ENCODE data around the gene GALNT6.

Gene GALNT6

DNA sequence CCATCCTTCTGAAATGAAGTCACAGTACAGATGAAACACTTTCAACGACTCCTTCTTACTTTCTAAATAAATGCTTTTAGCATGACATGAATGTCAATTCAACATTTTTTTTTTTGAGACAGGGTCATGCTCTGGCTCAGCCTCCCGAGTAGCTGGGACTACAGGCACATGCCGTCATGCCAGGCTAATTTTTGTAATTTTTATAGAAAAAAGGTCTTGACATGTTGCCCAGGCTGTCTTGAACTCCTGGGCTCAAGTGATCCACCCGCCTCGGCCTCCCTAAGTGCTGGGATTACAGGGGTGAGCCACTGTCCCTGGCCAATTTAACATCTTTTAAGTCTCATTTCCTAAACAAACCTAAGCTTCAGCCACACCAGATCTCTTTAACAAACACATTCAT lies 16.4 kb downstream of the GALNT6 start:
- no peak for DNase-seq (ENCODE audit: extremely low read depth, low read depth)
- no peak for TF ChIP-seq CTCF (IDR thresholded peaks at IDR 0.05; ENCODE audit: low read depth, low read length, missing control alignments)
- no peak overlapping the region for H3K4me3 ChIP-seq (replicated peaks; ENCODE audit: low read depth, low read length)

DNA sequence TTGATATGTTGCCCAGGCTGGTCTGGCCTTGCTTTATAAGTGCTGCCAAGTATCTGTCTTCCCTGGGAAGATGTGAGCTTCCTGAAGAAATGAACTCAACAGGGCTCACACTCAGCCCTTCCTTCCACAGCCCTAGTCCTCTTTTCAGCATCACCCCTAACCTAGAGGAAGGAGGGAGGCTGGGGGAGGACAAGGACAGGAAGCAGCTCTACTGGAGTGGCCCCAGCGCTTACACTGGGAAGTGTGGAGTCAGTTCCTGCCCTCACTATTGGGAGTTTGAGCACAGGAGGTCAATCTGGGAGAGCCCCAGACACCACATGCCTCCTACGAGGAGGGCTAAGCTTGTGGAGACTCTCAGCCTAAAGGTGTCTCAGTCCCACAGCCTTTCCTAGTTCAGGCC lies 16.8 kb downstream of the GALNT6 start:
- no peak for DNase-seq (ENCODE audit: extremely low read depth, low read depth)
- TF ChIP-seq CTCF (IDR thresholded peaks at IDR 0.05; ENCODE audit: low read depth, low read length, missing control alignments) = no peak
- no peak overlapping the region for H3K4me3 ChIP-seq (replicated peaks; ENCODE audit: low read depth, low read length)

GRCh38 chr12:51373187-51373586 lies 18.0 kb downstream of the GALNT6 start:
- DNase-seq (ENCODE audit: extremely low read depth, low read depth) = no peak
- H3K4me3 ChIP-seq (replicated peaks; ENCODE audit: low read depth, low read length) = no peak overlapping the region
- TF ChIP-seq CTCF (IDR thresholded peaks at IDR 0.05; ENCODE audit: low read depth, low read length, missing control alignments) = no peak

DNA sequence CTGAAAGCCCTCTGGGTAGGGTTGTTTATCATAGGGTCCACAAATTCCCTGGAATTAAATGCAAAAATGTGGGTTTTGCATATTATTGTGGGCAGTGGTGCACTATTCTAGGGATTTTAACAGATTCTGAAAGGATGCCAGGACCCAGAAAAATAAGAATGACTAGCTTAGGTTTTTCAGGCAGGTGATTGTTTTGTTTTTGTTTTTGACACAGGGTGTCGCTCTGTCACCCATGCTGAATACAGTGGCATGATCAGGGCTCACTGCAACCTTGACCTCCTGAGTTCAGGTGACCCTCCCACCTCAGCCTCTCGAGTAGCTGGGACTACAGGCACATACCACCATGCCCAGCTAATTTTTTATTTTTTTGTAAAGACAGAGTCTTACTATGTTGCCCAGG lies 19.2 kb downstream of the GALNT6 start:
- no peak overlapping the region for H3K4me3 ChIP-seq (replicated peaks; ENCODE audit: low read depth, low read length)
- no peak for TF ChIP-seq CTCF (IDR thresholded peaks at IDR 0.05; ENCODE audit: low read depth, low read length, missing control alignments)
- no peak for DNase-seq (ENCODE audit: extremely low read depth, low read depth)

GRCh38 chr12:51371295-51371953 lies 19.8 kb downstream of the GALNT6 start:
- no peak for TF ChIP-seq CTCF (IDR thresholded peaks at IDR 0.05; ENCODE audit: low read depth, low read length, missing control alignments)
- peak; percentile 91 for DNase-seq (ENCODE audit: extremely low read depth, low read depth)
- no peak overlapping the region for H3K4me3 ChIP-seq (replicated peaks; ENCODE audit: low read depth, low read length)

DNA sequence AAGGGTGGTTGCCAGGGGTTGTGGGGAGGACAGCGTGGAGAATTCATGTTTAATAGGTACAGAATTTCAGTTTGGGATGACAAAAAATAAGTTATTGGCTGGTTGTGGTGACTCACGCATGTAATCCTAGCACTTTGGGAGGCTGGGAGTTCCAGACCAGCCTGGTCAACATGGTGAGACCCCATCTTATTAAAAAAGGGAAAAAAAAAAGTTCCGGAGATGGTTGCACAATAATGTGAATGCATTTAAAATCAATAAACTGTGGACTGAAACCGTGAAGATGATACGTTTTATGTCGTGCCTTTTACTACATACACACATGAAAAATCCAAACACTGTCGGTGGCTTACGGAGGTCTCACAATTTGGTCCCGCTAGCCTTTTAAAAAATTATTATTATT lies 20.5 kb downstream of the GALNT6 start:
- no peak for TF ChIP-seq CTCF (IDR thresholded peaks at IDR 0.05; ENCODE audit: low read depth, low read length, missing control alignments)
- DNase-seq (ENCODE audit: extremely low read depth, low read depth) = no peak
- no peak overlapping the region for H3K4me3 ChIP-seq (replicated peaks; ENCODE audit: low read depth, low read length)

GRCh38 chr12:51369581-51369980 lies 21.6 kb downstream of the GALNT6 start:
- TF ChIP-seq CTCF (IDR thresholded peaks at IDR 0.05; ENCODE audit: low read depth, low read length, missing control alignments) = no peak
- no peak overlapping the region for H3K4me3 ChIP-seq (replicated peaks; ENCODE audit: low read depth, low read length)
- DNase-seq (ENCODE audit: extremely low read depth, low read depth) = no peak

Measured in HFF-Myc (cell line).